ENCODE measurements around the gene MCEE.
"Not testable (repeated sequence)": the region's sequence is repeated elsewhere in the genome, so short reads cannot be mapped to it uniquely, and the experiment has no call there.

MCEE gene

GRCh38 chr2:71130152-71130904 is at the start of gene MCEE, which contains the start of gene MPHOSPH10:
Gene MCEE, minus strand, starts transcription at chr2:71130229. Its CDS starts 10 bp downstream, at chr2:71130219.
Gene MPHOSPH10, plus strand, starts transcription at chr2:71130634. Its CDS starts 32 bp downstream, at chr2:71130666.
- CTCF ChIA-PET, result interaction anchor here (1.0 to 1.1 kb wide), 2 partner anchors 26 to 29 kb away, joined by 3 to 5 read pairs; no protein-coding TSS in a partner anchor
- peak; percentile 88 for DNase-seq (ENCODE audit: extremely low spot score)
- TF ChIP-seq SUZ12 (IDR thresholded peaks at IDR 0.05) (no peak), FOXA1 (IDR thresholded peaks at IDR 0.05) (no peak), HDGF (IDR thresholded peaks at IDR 0.05; ENCODE audit: borderline replicate concordance) (no peak), ARNT (IDR thresholded peaks at IDR 0.05) (no peak), ELF4 (IDR thresholded peaks at IDR 0.05) (peak; percentile 39; the same call in 1 of the 2 replicates), TARDBP (IDR thresholded peaks at IDR 0.05) (no peak), CTBP1 (IDR thresholded peaks at IDR 0.05; ENCODE audit: borderline replicate concordance) (peak; percentile 88), ZNF384 (IDR thresholded peaks at IDR 0.05) (no peak), SP1 (IDR thresholded peaks at IDR 0.05) (no peak), BHLHE40 (IDR thresholded peaks at IDR 0.05; ENCODE audit: borderline replicate concordance) (no peak), L3MBTL2 (conservative IDR thresholded peaks at IDR 0.05) (peak; percentile 94), NFRKB (IDR thresholded peaks at IDR 0.05) (peak; percentile 84), FOXK2 (IDR thresholded peaks at IDR 0.05) (no peak), FOXM1 (IDR thresholded peaks at IDR 0.05; ENCODE audit: borderline replicate concordance) (no peak; the same call in 1 of the 2 replicates), LEF1 (IDR thresholded peaks at IDR 0.05; ENCODE audit: borderline replicate concordance) (no peak)
- TF ChIP-seq, protein P1, sequence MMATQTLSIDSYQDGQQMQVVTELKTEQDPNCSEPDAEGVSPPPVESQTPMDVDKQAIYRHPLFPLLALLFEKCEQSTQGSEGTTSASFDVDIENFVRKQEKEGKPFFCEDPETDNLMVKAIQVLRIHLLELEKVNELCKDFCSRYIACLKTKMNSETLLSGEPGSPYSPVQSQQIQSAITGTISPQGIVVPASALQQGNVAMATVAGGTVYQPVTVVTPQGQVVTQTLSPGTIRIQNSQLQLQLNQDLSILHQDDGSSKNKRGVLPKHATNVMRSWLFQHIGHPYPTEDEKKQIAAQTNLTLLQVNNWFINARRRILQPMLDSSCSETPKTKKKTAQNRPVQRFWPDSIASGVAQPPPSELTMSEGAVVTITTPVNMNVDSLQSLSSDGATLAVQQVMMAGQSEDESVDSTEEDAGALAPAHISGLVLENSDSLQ (IDR thresholded peaks at IDR 0.05), result peak; percentile 47; the same call in 1 of the 2 replicates
- POLR2A ChIA-PET, result interaction anchor here (0.6 to 2.2 kb wide), 8 partner anchors 14 to 129 kb away, joined by 3 to 17 read pairs (median 4); partner anchors contain the start of gene NAGK

- CTCF ChIA-PET; POLR2A ChIA-PET; DNase-seq (ENCODE audit: extremely low spot score): not testable (repeated sequence)
These were observed 48.8 kb upstream of the MCEE start for GRCh38 chr2:71178836-71179235.

DNA sequence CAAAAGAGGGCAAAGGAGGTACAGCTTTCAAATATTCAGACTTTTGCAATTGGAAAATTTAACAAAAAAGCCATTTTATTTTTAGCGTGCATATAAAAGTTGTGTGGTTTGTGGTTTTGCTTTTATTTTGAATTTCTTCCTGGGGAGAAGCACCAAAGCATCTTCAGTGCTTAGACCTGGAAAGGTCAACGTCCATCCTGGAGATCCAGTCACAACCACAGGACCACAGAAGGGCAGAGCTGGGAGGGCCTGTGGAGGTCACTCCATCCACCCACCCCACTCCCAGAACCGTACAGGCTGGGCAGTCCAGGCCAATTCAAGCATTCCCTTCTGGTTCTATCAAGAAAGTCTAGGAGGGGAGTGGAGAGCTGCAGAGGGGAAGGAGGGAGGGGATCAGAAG is 44.2 kb upstream of the MCEE start:
- ChIA-PET CTCF (no interaction called here), POLR2A (no interaction called here)
- no peak for DNase-seq (ENCODE audit: extremely low spot score)
- no peak for TF ChIP-seq NFRKB (IDR thresholded peaks at IDR 0.05)

DNA sequence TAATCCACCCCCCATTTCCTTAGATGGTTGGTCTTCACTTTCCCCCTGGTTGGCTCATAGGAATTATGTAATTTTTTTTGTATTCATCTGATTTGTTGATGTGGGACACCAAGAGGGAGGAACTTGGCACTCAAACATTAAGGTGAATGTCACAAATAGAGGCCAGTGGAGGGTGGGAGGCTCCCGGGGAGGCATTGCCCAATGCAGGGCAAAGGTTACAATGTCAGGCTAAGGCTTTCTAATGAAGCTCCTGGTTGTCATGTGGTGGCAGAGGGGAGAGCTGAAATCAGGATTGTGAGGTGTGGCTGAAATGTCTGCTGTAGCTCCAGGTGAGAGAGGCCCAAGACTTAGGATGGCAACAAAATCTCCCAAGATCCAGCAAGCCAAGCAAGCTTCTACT is 43.1 kb upstream of the MCEE start:
- TF ChIP-seq LEF1 (IDR thresholded peaks at IDR 0.05; ENCODE audit: borderline replicate concordance), result no peak
- no peak for TF ChIP-seq ZNF384 (IDR thresholded peaks at IDR 0.05)
- TF ChIP-seq SUZ12 (IDR thresholded peaks at IDR 0.05), result no peak
- no peak for TF ChIP-seq FOXK2 (IDR thresholded peaks at IDR 0.05)
- no peak for TF ChIP-seq FOXA1 (IDR thresholded peaks at IDR 0.05)
- no peak for TF ChIP-seq BHLHE40 (IDR thresholded peaks at IDR 0.05; ENCODE audit: borderline replicate concordance)
- TF ChIP-seq TARDBP (IDR thresholded peaks at IDR 0.05), result no peak
- TF ChIP-seq NFRKB (IDR thresholded peaks at IDR 0.05), result no peak
- TF ChIP-seq CTBP1 (IDR thresholded peaks at IDR 0.05; ENCODE audit: borderline replicate concordance), result no peak
- no peak for TF ChIP-seq L3MBTL2 (conservative IDR thresholded peaks at IDR 0.05)
- TF ChIP-seq ELF4 (IDR thresholded peaks at IDR 0.05), result no peak
- TF ChIP-seq SP1 (IDR thresholded peaks at IDR 0.05), result no peak
- no peak for TF ChIP-seq ARNT (IDR thresholded peaks at IDR 0.05)
- TF ChIP-seq, protein P1 (IDR thresholded peaks at IDR 0.05), result no peak
- no peak for TF ChIP-seq FOXM1 (IDR thresholded peaks at IDR 0.05; ENCODE audit: borderline replicate concordance)
- TF ChIP-seq HDGF (IDR thresholded peaks at IDR 0.05; ENCODE audit: borderline replicate concordance), result no peak
- ChIA-PET POLR2A (no interaction called here), CTCF (no interaction called here)
- DNase-seq (ENCODE audit: extremely low spot score), result no peak

GRCh38 chr2:71166812-71167211 is 36.8 kb upstream of the MCEE start:
- ChIA-PET POLR2A (no interaction called here), CTCF (interaction anchor here (0.5 to 0.8 kb wide), 2 partner anchors 12 to 402 kb away, joined by 3 read pairs; no protein-coding TSS in a partner anchor)
- DNase-seq (ENCODE audit: extremely low spot score), result no peak
- TF ChIP-seq NFRKB (IDR thresholded peaks at IDR 0.05) (no peak), TARDBP (IDR thresholded peaks at IDR 0.05) (no peak), CTBP1 (IDR thresholded peaks at IDR 0.05; ENCODE audit: borderline replicate concordance) (no peak), HDGF (IDR thresholded peaks at IDR 0.05; ENCODE audit: borderline replicate concordance) (no peak), ARNT (IDR thresholded peaks at IDR 0.05) (no peak), BHLHE40 (IDR thresholded peaks at IDR 0.05; ENCODE audit: borderline replicate concordance) (no peak), LEF1 (IDR thresholded peaks at IDR 0.05; ENCODE audit: borderline replicate concordance) (no peak), FOXK2 (IDR thresholded peaks at IDR 0.05) (no peak), L3MBTL2 (conservative IDR thresholded peaks at IDR 0.05) (no peak), FOXA1 (IDR thresholded peaks at IDR 0.05) (no peak), ELF4 (IDR thresholded peaks at IDR 0.05) (no peak), ZNF384 (IDR thresholded peaks at IDR 0.05) (no peak), FOXM1 (IDR thresholded peaks at IDR 0.05; ENCODE audit: borderline replicate concordance) (no peak), SUZ12 (IDR thresholded peaks at IDR 0.05) (no peak), SP1 (IDR thresholded peaks at IDR 0.05) (no peak)
- TF ChIP-seq, protein P1 (IDR thresholded peaks at IDR 0.05), result no peak
